GM15510 (cell line): Measurements from ENCODE around the gene ELOVL2.

Experiments
- POLR2A ChIP-seq: IDR thresholded peaks from 3 replicates; pipeline ENCODE4 v1.6.1; 2011; ENCODE audit warnings: borderline replicate concordance; ENCODE audit not compliant: insufficient read length; ENCODE audit errors: extremely low read depth

ELOVL2 gene

DNA sequence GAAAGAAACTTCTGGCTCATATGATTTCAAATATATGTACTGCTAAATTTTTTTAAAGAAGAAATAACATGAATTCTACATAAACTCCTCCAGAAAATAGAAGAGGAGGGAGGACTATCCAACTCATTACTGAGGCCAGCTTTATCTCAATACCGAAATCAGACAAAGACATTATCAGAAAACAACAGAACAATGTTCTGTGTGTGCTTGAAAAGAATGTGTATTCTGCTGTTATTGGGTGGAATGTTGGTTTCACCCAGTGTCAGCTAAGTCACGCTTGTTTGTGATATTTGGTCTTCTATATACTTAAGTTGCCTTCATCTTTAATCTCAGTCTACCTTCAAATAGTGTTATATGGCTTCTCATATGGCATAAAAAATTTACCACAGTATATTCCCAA is 18.6 kb upstream of the ELOVL2 start:
- TF ChIP-seq POLR2A = no peak

DNA sequence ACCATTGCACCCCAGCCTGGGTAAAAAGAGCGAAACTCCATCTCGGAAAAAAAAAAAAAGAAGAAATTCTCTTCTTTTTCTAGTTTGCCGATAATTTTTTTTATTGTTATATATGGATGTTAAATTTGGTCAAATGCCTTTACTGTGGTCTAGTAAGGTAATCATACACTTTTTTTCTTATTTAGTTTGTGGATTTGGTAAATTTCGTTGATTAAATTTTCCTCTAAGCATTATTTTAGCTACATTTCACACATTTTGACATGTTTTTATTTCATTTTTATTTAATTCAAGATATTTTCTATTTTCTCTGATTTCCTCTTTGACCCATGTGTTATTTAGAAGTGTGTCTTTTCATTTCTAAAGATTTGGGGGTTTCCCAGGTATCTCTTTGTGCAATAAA is 18.0 kb upstream of the ELOVL2 start:
- no peak for TF ChIP-seq POLR2A

DNA sequence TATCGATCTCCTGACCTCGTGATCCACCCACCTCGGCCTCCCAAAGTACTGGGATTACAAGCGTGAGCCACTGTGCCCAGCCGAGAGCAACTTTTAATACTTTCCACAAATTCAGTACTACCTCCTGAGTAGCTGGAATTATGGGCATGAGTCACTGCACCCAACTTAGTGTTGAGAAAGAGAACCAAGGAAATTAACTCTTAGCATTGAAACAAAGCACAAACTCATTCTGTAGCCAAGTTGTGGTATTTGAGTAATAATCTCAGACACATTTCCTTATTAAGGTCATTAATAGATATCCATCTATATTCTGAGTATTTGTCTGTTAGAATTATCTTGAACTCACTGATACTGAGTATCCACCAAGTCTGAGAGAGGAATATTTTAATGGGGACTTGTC is 14.3 kb upstream of the ELOVL2 start:
- no peak for TF ChIP-seq POLR2A

DNA sequence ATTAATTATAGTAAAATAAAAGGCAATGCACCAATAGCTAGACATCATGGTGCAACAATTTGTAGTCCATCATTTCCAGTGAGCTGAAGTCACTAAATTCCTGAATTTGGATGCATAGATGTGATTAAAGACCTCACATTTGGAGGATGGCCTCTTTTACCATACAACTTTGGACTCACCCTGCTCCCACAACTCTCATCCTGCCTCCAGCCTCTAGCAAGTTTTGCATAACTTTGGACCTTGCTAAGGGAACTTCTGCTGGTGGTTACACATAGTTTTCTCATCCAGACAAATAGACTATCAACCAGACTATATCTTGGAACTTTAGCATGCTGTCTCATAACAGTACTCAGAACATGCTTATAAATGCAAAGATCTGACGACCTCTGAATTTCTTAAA is 12.8 kb upstream of the ELOVL2 start:
- no peak for TF ChIP-seq POLR2A

DNA sequence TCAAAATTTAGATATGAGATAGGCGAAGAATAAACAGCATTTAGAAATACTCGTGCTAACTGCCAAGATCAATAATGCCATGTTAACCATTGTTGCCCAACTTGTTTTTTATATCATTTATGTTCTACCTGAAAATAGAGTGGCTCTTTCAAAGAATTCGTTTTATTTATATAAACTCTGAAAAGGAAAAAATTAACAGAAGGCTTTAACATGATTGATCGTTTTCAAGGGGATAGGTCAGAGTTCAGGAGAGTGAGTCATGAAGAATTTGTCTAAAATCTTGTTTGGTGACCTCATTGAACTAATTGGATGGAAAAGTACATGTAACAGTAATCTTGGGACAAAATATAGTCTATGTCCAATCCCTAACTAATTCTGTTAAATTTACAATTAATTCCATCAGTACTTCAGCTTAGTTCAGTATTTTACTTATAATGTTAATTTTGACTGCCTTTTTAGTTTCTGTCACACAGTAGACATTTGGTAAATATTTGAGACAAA is 11.1 kb upstream of the ELOVL2 start:
- TF ChIP-seq POLR2A = no peak

DNA sequence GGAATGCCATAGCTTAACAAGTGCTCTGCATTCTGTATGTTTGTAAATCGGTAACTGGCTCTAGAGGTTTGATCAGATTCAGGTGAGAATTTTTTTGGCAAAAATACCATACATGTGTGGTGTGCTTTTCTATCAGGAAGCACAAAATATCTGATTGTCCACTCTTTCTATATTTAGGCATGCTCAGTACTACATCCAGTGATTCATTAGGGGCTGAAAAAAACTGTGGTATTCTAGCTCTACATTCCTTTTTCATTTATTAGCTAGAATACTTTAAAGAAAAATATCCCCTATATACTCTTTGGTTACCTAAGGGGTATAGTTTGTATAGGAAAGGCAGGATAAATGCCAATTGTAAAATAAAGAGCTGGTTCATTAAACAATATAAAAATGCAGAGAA is 10.6 kb upstream of the ELOVL2 start:
- no peak for TF ChIP-seq POLR2A

DNA sequence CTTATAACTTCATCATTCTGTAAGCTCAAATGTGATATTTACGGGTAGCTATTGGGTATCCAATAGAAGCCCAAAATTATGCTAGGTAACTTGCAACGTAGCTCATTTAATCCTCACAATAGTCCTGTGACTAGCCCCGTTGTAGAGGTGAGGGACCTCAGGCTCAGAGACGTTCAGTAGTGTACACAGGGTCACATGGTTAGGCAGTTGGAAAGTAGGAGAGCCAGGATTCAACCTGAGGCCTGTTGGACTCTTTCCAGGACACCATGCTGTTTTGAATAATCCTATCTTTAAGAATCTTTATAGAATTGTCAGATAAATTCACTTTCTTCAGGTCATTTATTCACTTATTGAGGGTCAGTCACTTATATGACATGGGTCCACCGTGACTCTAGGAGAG is 9.2 kb upstream of the ELOVL2 start:
- TF ChIP-seq POLR2A = no peak

DNA sequence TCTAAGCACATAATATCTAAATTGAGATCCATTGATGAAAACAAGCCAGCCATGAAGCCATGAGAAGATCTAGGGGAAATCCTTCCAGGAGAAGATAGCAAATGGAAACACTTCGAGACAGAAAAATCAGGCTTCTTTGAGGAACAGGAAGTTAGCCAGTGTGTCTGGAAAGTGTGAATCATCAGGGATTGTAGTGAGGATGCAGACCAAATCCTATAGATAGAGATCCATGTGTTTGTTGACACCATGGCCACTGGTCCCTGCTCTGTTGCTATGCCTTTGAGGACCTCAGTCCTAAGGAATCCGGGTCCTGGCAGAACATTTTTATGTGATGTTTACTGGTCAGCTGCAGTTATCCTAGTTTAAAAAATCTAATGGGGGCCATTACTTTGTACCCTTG is 6.6 kb upstream of the ELOVL2 start:
- no peak for TF ChIP-seq POLR2A

DNA sequence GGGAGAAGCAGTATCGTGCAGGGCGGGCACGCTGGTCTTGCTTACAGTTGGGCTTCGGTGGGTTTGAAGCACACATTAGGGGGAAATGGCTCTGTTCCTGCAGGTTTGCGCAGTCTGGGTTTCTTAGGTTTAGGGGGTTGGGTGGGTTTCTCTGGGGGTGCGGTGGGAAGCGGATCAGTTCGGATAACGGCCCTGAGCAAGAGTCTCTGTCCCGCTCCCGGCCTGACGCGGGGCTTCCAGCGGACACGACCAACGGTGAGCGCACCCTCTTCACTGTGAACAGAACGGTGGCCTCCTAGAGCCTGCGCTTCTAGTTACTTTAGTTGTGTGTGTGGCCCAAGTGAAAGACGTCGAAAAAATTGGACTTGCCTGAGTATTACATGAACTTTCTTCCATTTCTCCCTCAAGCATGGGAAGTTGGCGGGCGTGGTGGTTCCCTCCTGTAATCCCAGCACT is 635 bp upstream of the ELOVL2 start:
- no peak for TF ChIP-seq POLR2A

DNA sequence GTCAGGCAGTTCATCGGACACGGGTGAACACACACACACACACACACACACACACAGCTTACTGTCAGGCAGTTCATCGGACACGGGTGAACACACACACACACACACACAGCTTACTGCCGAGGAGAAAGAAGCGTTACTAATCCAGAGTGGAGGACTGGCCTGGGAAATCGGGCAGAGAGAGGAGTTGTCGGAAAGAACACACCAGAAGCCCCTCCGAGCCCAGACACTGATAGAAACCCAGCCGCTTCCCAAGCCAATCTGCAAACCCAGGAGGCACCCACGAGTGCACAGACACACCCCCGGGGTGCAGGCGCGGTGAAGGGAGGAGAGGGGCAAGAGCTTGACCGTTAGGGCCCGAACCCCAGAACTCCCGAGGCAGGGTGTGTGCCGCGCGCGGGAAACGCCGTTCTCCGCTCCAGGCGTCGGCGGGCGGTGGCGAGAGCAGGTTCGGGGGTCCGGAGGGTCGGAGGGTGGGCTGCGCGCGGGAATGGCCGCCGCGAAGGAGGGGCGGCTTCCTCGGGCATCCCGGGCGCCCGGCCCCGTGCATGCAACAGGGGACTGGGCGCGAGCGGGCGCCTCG is 636 bp downstream of the ELOVL2 start:
- TF ChIP-seq POLR2A = no peak

DNA sequence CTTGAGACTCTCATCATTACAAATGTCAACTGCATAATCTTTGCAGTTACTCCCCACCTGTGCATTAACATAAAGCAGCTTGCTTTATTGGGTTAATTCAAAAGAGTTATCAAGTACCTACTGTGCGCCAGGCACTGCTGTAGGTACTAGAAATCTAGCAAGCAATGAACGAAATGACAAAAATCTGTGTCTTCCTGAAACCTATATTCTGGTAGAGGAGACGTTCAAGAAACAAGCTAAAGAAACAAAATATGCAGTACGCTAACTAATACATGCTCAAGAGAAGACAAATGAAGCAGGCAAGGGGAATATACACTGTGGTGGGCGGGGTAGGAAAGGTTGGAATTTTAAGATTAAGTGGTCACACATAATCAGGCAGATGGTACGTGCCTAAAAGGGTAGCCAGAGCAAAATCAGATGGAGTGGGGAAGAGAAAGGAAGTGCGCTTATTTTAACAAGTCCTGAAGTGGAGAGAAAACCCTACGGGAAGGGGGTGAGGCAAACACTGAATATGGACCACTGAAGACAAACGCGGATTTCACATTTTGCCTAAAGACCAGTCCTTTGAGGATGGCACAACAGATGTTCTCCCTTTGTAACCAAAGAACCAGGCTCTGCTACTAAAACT is 1.2 kb downstream of the ELOVL2 start:
- TF ChIP-seq POLR2A = no peak

DNA sequence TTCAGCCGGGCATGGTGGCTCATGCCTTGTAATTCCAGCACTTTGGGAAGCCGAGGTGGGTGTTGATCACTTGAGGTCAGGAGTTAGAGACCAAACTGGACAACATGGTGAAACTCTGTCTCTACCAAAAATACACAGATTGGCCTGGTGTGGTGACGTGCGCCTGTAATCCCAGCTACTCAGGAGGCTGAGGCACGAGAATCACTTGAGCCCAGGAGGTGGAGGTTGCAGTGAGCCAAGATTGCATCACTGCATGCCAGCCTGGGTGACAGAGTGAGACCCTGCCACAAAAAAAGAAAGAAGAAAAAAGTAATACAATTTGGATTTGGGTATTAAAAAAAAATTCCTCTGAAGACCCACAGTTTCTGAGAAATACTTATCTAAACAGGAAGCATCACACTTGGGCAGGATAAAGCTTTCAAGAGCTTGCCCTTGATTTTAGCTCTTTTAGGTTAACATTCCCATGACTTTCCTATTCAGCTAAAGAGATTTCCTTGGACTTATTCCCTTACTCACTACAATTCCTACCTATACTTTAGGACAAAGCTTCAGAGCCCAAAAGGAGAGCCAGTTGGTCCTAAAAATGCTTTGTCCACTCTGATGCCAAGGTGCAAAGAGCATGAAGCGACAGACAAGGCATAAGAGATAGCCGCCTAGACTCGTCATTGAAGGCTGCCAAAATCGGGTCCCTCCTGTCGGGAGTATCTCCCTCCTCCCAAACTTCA is 1.9 kb downstream of the ELOVL2 start:
- TF ChIP-seq POLR2A = no peak

DNA sequence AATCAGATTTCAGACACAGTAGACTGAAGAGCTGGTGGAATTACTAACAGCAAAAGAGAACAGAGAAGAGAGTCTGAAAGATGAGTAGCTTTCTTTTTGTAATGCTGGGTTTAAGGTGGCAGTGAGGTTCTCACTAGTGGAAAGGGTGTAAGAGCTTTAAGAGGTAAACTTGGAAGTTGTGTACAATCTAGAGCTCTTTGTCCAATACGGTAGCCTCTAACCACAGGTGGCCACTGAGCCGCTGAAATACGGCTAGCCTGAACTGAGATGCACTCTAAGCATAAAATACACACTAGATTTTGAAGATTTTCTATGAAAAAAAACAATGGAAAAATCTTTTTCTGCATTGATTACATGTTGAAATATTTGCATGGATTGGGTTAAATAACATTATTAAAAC is 4.0 kb downstream of the ELOVL2 start:
- no peak for TF ChIP-seq POLR2A

DNA sequence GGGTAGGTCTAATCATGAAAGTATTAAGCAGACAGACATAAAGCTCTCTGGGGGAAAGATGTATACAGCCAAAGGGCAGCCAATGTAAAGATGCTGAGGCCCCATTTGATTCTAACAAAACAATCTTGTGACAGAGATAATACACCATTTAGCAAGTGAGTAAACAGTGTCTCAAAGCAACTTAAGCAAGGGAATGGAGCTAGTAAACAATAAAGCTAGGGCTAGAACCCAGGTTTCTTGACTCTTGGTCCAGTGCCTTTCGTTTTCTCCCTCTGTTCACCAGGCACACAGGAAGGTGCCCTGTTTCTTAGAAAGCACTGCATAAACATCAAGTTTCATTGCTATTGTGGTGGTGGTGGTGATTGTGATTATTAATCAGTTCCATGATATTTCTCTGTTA is 5.1 kb downstream of the ELOVL2 start:
- no peak for TF ChIP-seq POLR2A

DNA sequence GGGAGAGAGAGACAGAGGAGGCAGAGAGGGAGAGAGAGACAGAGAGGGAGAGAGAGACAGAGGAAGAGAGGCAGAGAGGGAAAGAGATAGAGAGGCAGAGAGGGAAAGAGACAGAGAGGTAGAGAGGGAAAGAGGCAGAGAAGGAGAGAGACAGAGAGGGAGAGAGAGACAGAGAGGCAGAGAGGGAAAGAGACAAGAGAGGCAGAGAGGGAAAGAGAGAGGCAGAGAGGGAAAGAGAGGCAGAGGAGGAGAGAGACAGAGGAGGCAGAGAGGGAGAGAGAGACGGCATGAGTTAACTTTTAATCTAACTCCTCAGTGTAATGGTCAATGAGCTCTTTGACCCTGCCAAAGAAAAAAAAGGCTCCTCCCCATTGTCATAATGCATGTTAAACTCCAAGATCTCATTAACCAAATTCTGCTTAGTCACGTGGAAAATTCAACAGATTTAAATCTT is 7.1 kb downstream of the ELOVL2 start:
- no peak for TF ChIP-seq POLR2A

DNA sequence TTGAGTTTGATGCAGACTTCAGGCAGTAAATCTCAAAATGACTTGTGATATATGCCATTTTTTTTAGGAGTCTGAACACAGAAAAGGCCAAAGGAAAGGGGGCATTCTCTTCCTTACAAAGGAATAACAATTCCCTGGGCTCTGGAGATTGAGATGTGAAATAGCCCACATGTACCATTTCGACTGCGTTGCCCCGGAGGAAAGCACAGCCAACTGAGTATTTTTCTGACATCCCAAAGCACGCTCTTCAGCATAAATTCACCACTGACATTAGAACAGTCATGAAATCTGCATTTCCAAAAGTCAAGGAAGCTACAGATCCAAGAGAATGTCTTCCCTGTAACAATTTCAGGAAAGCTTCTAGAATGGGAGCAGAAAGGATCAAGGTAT is 7.8 kb downstream of the ELOVL2 start:
- TF ChIP-seq POLR2A = no peak
